GM12878 (cell line): ENCODE data around the gene TLDC2. TPM values are rescaled to one million over a fixed set of nuclear protein-coding genes. Genes with fewer than 3 reads are reported as not detected.

ENCODE experiments used
- ATAC-seq: fragments of 200-7000 bp; cut with Tn5 transposase; 3 replicates; pipeline ENCODE4 v1.9.1; 2020; ENCODE audit warnings: mild to moderate bottlenecking, moderate library complexity
- BruUV-seq: library from RNA; stranded (reverse); fragments of 400-500 nt; replicated peaks from 2 replicates; lab custom pipeline; 2021; lab: Mats Ljungman, UMichigan
- CTCF ChIA-PET: fragments of 300-600 bp; sonication (Branson Sonifier 250); formaldehyde crosslinking; extraction: SDS; loops from one replicate; lab custom pipeline; 2021; ENCODE audit warnings: inconsistent platforms; lab: Yijun Ruan, JAX
- POLR2A ChIA-PET: fragments of 350-600 bp; formaldehyde crosslinking; extraction: SDS; loops from one replicate; lab custom pipeline; 2021; ENCODE audit warnings: inconsistent platforms; lab: Charles Lee
- RAD21 ChIA-PET: fragments of 300-600 bp; sonication (Branson Sonifier 250); formaldehyde crosslinking; loops from one replicate; lab custom pipeline; 2023; ENCODE audit warnings: antibody characterized with exemption; ENCODE audit not compliant: unreplicated experiment; lab: Charles Lee
- SMC1A ChIA-PET: fragments of 300-600 bp; sonication (Branson Sonifier 250); formaldehyde crosslinking; loops from one replicate; lab custom pipeline; 2023; ENCODE audit not compliant: unreplicated experiment, uncharacterized antibody; lab: Charles Lee
- DNase-seq: peaks from one replicate; pipeline ENCODE4 v3.0.0-alpha.2; 2011; ENCODE audit warnings: low read depth, low spot score
- FAIRE-seq: peaks from 3 replicates; lab custom pipeline; 2011; peaks lifted over from hg19 to GRCh38; lab: Jason Lieb, UNC
- H2AFZ ChIP-seq: 2 replicates; pipeline ENCODE4 v1.6.0; 2011; ENCODE audit warnings: low read depth, low read length, control low read depth; ENCODE audit not compliant: control insufficient read depth
- H3K27ac ChIP-seq: 2 replicates; pipeline ENCODE4 v1.5.1; 2011; ENCODE audit warnings: control low read depth; ENCODE audit not compliant: control insufficient read depth, insufficient read depth
- H3K27me3 ChIP-seq, 2 experiments: replicated peaks in 1 of 2; 2 replicates each; pipeline versions ENCODE4 v1.6.0 to v1.6.1; 2011; ENCODE audit warnings: low read length in 1 of 2; ENCODE audit not compliant: control insufficient read depth in 2 of 2, insufficient read depth in 2 of 2
- H3K36me3 ChIP-seq, 2 experiments: 2 replicates each; pipeline ENCODE4 v1.5.1; 2011; ENCODE audit warnings: low read length in 1 of 2; ENCODE audit not compliant: control insufficient read depth in 2 of 2, insufficient read depth in 2 of 2
- H3K4me1 ChIP-seq: 2 replicates; pipeline ENCODE4 v1.6.1; 2011; ENCODE audit warnings: mild to moderate bottlenecking, low read length, moderate library complexity, mixed read lengths; ENCODE audit not compliant: control insufficient read depth, insufficient read depth
- H3K4me2 ChIP-seq: 2 replicates; pipeline ENCODE4 v1.6.0; 2011; ENCODE audit warnings: control low read depth; ENCODE audit not compliant: control insufficient read depth, insufficient read depth
- H3K4me3 ChIP-seq: fragments of 200-600 bp; sonication (generic); 2 replicates; pipeline ENCODE4 v1.5.1; 2016
- H3K79me2 ChIP-seq: 2 replicates; pipeline ENCODE4 v1.6.0; 2011; ENCODE audit warnings: low read length; ENCODE audit not compliant: control insufficient read depth, insufficient read depth
- H3K9ac ChIP-seq: 2 replicates; pipeline ENCODE4 v1.8.0; 2011; ENCODE audit warnings: low read length, control low read depth, mixed read lengths; ENCODE audit not compliant: control insufficient read depth, insufficient read depth
- H3K9me3 ChIP-seq: replicated peaks from 3 replicates; pipeline ENCODE4 v1.5.1; 2011; ENCODE audit warnings: mild to moderate bottlenecking, low read length; ENCODE audit not compliant: control insufficient read depth, insufficient read depth
- H4K20me1 ChIP-seq: 2 replicates; pipeline ENCODE4 v1.6.0; 2011; ENCODE audit not compliant: control insufficient read depth, insufficient read depth
- BMI1 ChIP-seq: fragments of 450-650 bp; IDR thresholded peaks from 2 replicates; pipeline ENCODE4 v1.6.1; 2016; ENCODE audit warnings: mild to moderate bottlenecking, moderate library complexity, borderline replicate concordance
- E4F1 ChIP-seq: fragments of 450-650 bp; IDR thresholded peaks from 2 replicates; pipeline ENCODE4 v1.6.1; 2018; ENCODE audit warnings: borderline replicate concordance, mild to moderate bottlenecking; ENCODE audit not compliant: partially characterized antibody
- EZH2 ChIP-seq: IDR thresholded peaks from 2 replicates; pipeline ENCODE4 v1.6.1; 2012; ENCODE audit warnings: low read depth, mild to moderate bottlenecking, control low read depth, inconsistent platforms, low read length, borderline replicate concordance; ENCODE audit not compliant: control insufficient read depth
- KLF5 ChIP-seq: fragments of 450-650 bp; IDR thresholded peaks from 2 replicates; pipeline ENCODE4 v1.6.1; 2014; ENCODE audit warnings: mild to moderate bottlenecking; ENCODE audit not compliant: partially characterized antibody
- MYC ChIP-seq: IDR thresholded peaks from 2 replicates; pipeline ENCODE4 v1.6.1; 2011; ENCODE audit warnings: mild to moderate bottlenecking, low read length, moderate library complexity, inconsistent platforms; ENCODE audit not compliant: insufficient read depth, insufficient replicate concordance, insufficient read length, severe bottlenecking
- NRF1 ChIP-seq: conservative IDR thresholded peaks from 2 replicates; pipeline ENCODE4 v1.6.1; 2011; ENCODE audit warnings: mild to moderate bottlenecking, low read depth, low read length, improper control_type of control experiment
- ZNF217 ChIP-seq: fragments of 450-650 bp; IDR thresholded peaks from 2 replicates; pipeline ENCODE4 v1.6.1; 2017; ENCODE audit warnings: antibody characterized with exemption, mild to moderate bottlenecking
- ZNF687 ChIP-seq: fragments of 450-650 bp; IDR thresholded peaks from 2 replicates; pipeline ENCODE4 v1.6.1; 2017; ENCODE audit warnings: mild to moderate bottlenecking, moderate library complexity
- ZSCAN29 ChIP-seq: fragments of 450-650 bp; IDR thresholded peaks from 2 replicates; pipeline ENCODE4 v1.6.1; 2017; ENCODE audit warnings: mild to moderate bottlenecking, moderate library complexity
- WGBS: methylation state at CpG from one replicate; pipeline ENCODE4 v1.1.6; 2016; ENCODE audit warnings: low lambda C conversion rate; ENCODE audit not compliant: insufficient replicate concordance, insufficient coverage; ENCODE audit errors: missing lambda C conversion rate; 5-methylcytosine and 5-hydroxymethylcytosine counted together
- in situ Hi-C: fragments of 300-500 bp; cut with MboI; formaldehyde crosslinking; loops from 9 replicates; pipeline ENCODE4 v1.14.3; 2018; ENCODE audit warnings: mixed read lengths
- intact Hi-C: fragments of 100-400 bp; cut with micrococcal nuclease; formaldehyde crosslinking; loops from one replicate; pipeline ENCODE4 v1.14.2; 2022; ENCODE audit not compliant: unreplicated experiment
- polyA plus RNA-seq, 11 experiments: library from polyadenylated mRNA; depleted of rRNA in 4 of 11; unstranded in 6 of 11; stranded (reverse) in 5 of 11; fragments of >200 nt; fragmentation: Nextera tagmentation in 4 of 11; fragmentation: Illumina TruSeq in 1 of 11; extraction: Ambion mirVana in 4 of 11; extraction: Trizol in 1 of 11; gene quantifications; 1 replicate in 1 of 11; 2 replicates in 10 of 11; pipeline versions ENCODE4 v1.2.1 to v1.2.3, GENCODE V29; 2011 to 2016; ENCODE audit warnings: inconsistent platforms in 2 of 11, missing spikeins in 2 of 11, low read depth in 1 of 11
- total RNA-seq, 4 experiments: library from RNA; depleted of rRNA in 3 of 4; stranded (reverse); fragments of >200 nt in 3 of 4; fragmentation: Illumina TruSeq in 1 of 4; extraction: Trizol in 1 of 4; gene quantifications; 2 replicates each; pipeline versions ENCODE4 v1.2.1 to v1.2.3, GENCODE V29; 2013 to 2021
- TF ChIP-seq, protein P1 (sequence below): IDR thresholded peaks from 2 replicates; pipeline ENCODE4 v1.6.1; 2011; ENCODE audit warnings: borderline replicate concordance, low read depth, mild to moderate bottlenecking, moderate library complexity, low read length; ENCODE audit not compliant: insufficient read depth, poor library complexity, severe bottlenecking

TLDC2 gene
- total and polyA plus RNA-seq, 10 of the 15 experiments (the other 5 are each of a cell fraction or from before 2014, with no cell fraction given) = 0.05 to 0.41 (median 0.21) TPM

DNA sequence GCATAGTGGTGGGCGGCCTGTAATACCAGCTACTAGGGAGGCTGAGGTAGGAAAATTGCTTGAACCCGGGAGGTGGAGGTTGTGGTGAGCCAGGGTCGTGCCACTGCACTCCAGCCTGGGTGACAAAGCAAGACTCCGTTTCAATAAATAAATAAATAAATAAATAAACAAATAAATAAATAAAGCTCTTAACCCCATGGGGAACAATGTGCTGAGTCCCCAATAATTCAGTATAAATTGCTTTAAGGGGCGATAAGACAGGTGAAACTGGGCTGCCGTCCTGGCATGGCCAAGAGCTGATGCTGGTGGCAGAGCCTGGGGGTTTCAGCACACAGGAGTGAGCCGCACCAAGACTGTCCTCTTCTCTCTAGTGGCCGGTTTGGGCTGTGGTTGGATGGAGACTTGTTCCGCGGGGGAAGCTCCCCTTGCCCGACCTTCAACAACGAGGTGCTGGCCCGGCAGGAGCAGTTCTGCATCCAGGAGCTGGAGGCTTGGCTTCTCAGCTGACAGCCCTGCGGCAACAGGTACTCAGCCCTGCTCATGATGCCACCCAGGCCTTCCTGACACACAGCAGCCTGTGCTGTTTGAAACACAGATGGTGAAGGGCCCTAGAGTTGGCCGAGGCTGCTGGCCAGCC is 13.1 kb downstream of the TLDC2 start:
- Histone ChIP-seq H3K36me3 (peaks cover 11% of the 10 kb centered on the region in 2 experiments), H4K20me1 (no peaks in the 10 kb centered on the region), H3K9me3 (no peaks in the 10 kb centered on the region), H3K79me2 (no peaks in the 10 kb centered on the region), H3K27ac (no peak overlapping the region), H3K9ac (no peak overlapping the region), H3K27me3 (no peaks in the 10 kb centered on the region), H3K4me1 (peaks cover 9% of the 10 kb centered on the region), H3K4me2 (no peak overlapping the region), H3K4me3 (no peak overlapping the region), H2AFZ (no peak overlapping the region)
- in situ Hi-C loops = loop anchor here (5.0 kb wide), 1 partner anchor 277 kb away; no protein-coding TSS in a partner anchor
- ATAC-seq (no peak), FAIRE-seq (no peak), DNase-seq (no peak)
- WGBS = 87% methylated on average over 15 of the region's 15 CpGs
- RAD21 ChIA-PET = interaction anchor here (0.6 to 5.2 kb wide), 5 partner anchors 25 to 276 kb away, joined by 3 to 83 read pairs (median 3); no protein-coding TSS in a partner anchor
- BruUV-seq = no TSS peak
- CTCF ChIA-PET = interaction anchor here (0.8 to 5.2 kb wide), 7 partner anchors 15 to 221 kb away, joined by 3 to 82 read pairs (median 5); partner anchors contain the start of gene TLDC2
- POLR2A ChIA-PET = interaction anchor here (0.6 to 0.7 kb wide), 2 partner anchors 23 to 278 kb away, joined by 3 to 5 read pairs; no protein-coding TSS in a partner anchor
- TF ChIP-seq, protein P1, sequence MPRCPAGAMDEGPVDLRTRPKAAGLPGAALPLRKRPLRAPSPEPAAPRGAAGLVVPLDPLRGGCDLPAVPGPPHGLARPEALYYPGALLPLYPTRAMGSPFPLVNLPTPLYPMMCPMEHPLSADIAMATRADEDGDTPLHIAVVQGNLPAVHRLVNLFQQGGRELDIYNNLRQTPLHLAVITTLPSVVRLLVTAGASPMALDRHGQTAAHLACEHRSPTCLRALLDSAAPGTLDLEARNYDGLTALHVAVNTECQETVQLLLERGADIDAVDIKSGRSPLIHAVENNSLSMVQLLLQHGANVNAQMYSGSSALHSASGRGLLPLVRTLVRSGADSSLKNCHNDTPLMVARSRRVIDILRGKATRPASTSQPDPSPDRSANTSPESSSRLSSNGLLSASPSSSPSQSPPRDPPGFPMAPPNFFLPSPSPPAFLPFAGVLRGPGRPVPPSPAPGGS = no peak
- no peak for TF ChIP-seq ZNF217
- TF ChIP-seq E4F1 = no peak
- TF ChIP-seq KLF5 = no peak
- no peak for TF ChIP-seq BMI1
- TF ChIP-seq ZNF687 = no peak
- no peak for TF ChIP-seq EZH2
- TF ChIP-seq NRF1 = no peak
- TF ChIP-seq ZSCAN29 = no peak
- no peak for TF ChIP-seq MYC
- intact Hi-C loops = loop anchor here (5.0 kb wide), 2 partner anchors 82 to 217 kb away; no protein-coding TSS in a partner anchor
- SMC1A ChIA-PET = interaction anchor here (1.1 to 3.9 kb wide), 3 partner anchors 52 to 276 kb away, joined by 4 to 51 read pairs (median 7); no protein-coding TSS in a partner anchor
